ENCODE data around the gene KATNA1.

- no peak for TF ChIP-seq CTCF (conservative IDR thresholded peaks at IDR 0.05; ENCODE audit: low read depth in 2 of 2)
- no peak for TF ChIP-seq EZH2 (IDR thresholded peaks at IDR 0.05; ENCODE audit: low read depth, unreplicated experiment)
- no peak for TF ChIP-seq ZNF114 (CRISPR knock-in tag; IDR thresholded peaks at IDR 0.05)
- no peak for TF ChIP-seq REST (IDR thresholded peaks at IDR 0.05; ENCODE audit: unreplicated experiment)
- TF ChIP-seq POLR2AphosphoS5 (IDR thresholded peaks at IDR 0.05; ENCODE audit: low read depth): no peak
These were observed 1.9 kb downstream of the KATNA1 start for GRCh38 chr6:149646599-149646998.
